Measurements from ENCODE around the gene ATXN10. TPM values are rescaled to one million over a fixed set of nuclear protein-coding genes. Genes with fewer than 3 reads are reported as not detected.

The ATXN10 gene
- total and polyA plus RNA-seq, 11 donors = 55.0 to 192 (median 149) TPM

DNA sequence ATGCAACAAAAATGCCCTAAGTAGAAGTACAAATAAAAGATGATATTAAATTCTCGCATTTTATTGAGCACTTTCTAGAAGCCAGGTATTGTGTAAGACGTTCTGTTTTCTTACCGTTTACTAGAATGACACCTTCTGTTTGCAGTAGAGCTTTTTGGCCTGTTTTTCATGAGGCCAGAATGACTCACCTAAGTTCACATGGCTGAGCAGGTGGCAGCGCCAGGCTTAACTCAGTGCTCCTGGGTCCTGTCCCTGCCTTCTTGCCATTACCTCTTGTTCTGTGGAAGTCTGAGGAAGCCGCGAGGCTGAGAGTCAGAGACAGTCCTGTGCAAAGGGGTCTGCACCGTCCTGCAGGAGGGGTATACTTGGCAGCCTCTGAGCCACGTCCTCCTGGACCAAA lies 113.8 kb downstream of the ATXN10 start:
- H3K27ac ChIP-seq = no peak overlapping the region
- intact Hi-C loops (cut with DNase I) = no loop called here

DNA sequence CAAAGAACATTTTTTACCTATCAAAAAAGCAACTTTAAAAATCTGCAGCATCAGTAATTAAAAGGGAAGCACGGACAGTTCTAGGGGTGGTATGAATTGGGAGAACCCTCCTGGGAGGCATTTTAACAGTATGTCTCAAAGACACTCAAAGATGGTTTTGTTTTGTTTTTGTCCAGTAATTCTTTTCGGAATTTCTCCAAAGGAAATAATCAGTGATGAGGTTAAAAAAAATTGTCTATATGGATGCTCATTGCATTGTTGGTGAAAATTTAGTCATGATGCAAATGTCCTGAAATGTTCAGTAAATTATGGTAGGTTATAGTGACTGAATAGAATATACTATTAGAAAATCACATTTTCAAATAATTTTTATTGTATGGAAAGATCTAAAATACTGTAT lies 115.1 kb downstream of the ATXN10 start:
- Histone ChIP-seq H3K27me3 (no peaks in the 10 kb centered on the region), H3K4me3 (no peak overlapping the region), H3K4me1 (peaks cover 0 to 39% (median 23%) of the 10 kb centered on the region in 12 donors), H3K9me3 (no peaks in the 10 kb centered on the region), H3K36me3 (no peaks in the 10 kb centered on the region), H3K27ac (no peak overlapping the region)
- TF ChIP-seq, protein P1, sequence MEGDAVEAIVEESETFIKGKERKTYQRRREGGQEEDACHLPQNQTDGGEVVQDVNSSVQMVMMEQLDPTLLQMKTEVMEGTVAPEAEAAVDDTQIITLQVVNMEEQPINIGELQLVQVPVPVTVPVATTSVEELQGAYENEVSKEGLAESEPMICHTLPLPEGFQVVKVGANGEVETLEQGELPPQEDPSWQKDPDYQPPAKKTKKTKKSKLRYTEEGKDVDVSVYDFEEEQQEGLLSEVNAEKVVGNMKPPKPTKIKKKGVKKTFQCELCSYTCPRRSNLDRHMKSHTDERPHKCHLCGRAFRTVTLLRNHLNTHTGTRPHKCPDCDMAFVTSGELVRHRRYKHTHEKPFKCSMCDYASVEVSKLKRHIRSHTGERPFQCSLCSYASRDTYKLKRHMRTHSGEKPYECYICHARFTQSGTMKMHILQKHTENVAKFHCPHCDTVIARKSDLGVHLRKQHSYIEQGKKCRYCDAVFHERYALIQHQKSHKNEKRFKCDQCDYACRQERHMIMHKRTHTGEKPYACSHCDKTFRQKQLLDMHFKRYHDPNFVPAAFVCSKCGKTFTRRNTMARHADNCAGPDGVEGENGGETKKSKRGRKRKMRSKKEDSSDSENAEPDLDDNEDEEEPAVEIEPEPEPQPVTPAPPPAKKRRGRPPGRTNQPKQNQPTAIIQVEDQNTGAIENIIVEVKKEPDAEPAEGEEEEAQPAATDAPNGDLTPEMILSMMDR (IDR thresholded peaks at IDR 0.05) = no peak
- no peak for TF ChIP-seq POLR2A (IDR thresholded peaks at IDR 0.05)
- intact Hi-C loops (cut with DNase I) = no loop called here
- no peak for DNase-seq
- 21 to 64% (median 59%) methylated on average over 2 of the region's 2 CpGs for WGBS, 4 donors
- ATAC-seq = no peak

More for the DNA sequence above, 113.8 kb downstream of the ATXN10 start:
- peaks cover 0 to 39% (median 23%) of the 10 kb centered on the region in 12 donors for H3K4me1 ChIP-seq
- no peaks in the 10 kb centered on the region for H3K27me3 ChIP-seq
- H3K36me3 ChIP-seq = no peaks in the 10 kb centered on the region
- no peaks in the 10 kb centered on the region for H3K9me3 ChIP-seq
- DNase-seq = no peak
- ATAC-seq = no peak
- WGBS, 4 donors = 81 to 93% (median 90%) methylated on average over 8 of the region's 8 CpGs
- TF ChIP-seq POLR2A (IDR thresholded peaks at IDR 0.05) = no peak
- TF ChIP-seq, protein P1 (IDR thresholded peaks at IDR 0.05) = no peak
- H3K4me3 ChIP-seq = no peak overlapping the region

DNA sequence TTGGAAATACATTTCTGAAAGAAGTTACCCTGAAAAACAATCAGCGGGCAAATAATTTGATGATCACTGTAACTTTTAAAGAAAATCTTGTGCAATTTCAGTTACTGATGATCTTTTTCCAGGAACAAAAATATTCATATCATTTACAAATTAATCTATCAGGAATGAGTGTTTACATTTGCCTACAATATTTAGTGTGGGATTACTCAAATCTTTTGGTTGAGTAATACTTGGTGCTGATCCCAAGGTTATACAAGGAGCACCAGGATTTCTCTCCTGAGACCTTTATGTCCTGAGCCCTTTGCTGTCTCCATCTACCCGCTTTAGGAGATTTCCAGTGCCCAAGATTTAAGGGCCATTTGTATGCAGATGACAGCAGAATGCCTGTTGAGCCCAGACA lies 116.1 kb downstream of the ATXN10 start:
- intact Hi-C loops (cut with DNase I) = no loop called here

DNA sequence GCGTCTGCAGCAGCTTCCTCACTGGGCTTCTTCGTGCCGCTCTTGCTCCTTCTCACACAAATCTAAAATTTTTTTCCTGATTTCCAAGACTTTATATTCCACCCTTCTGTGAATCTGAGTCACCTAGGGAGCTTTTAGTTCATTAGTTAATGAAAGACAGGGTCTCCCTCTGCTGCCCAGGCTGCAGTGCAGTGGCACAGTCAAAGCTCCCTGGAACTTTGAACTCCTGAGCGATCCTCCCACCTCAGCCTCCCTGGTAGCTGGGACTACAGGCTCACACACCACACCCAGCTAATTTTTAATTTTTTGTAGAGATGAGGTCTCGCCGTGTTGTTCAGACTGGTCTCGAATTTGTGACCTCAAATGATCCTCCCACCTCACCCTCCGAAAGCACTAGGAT lies 116.9 kb downstream of the ATXN10 start:
- ATAC-seq = no peak
- Histone ChIP-seq H3K36me3 (peaks cover 0 to 9% (median 4%) of the 10 kb centered on the region in 9 donors), H3K4me1 (peaks cover 0 to 32% (median 19%) of the 10 kb centered on the region in 12 donors), H3K9me3 (peaks cover 0 to 2% (median 0%) of the 10 kb centered on the region in 12 donors), H3K27ac (no peak overlapping the region), H3K27me3 (no peaks in the 10 kb centered on the region), H3K4me3 (no peak overlapping the region)
- intact Hi-C loops (cut with DNase I) = no loop called here
- TF ChIP-seq POLR2A (IDR thresholded peaks at IDR 0.05) = no peak
- TF ChIP-seq, protein P1 (IDR thresholded peaks at IDR 0.05) = no peak
- WGBS, 4 donors = 96 to 98% (median 97%) methylated on average over 8 of the region's 8 CpGs
- DNase-seq = no peak

More for the DNA sequence above, 116.1 kb downstream of the ATXN10 start:
- H3K4me1 ChIP-seq = peaks cover 0 to 39% (median 23%) of the 10 kb centered on the region in 12 donors
- no peaks in the 10 kb centered on the region for H3K27me3 ChIP-seq
- no peak overlapping the region for H3K4me3 ChIP-seq
- WGBS, 4 donors = 93 to 100% (median 99%) methylated on average over 2 of the region's 2 CpGs
- ATAC-seq = no peak
- H3K27ac ChIP-seq = no peak overlapping the region
- H3K36me3 ChIP-seq = peaks cover 0 to 2% (median 0%) of the 10 kb centered on the region in 9 donors
- TF ChIP-seq POLR2A (IDR thresholded peaks at IDR 0.05) = no peak
- TF ChIP-seq, protein P1 (IDR thresholded peaks at IDR 0.05) = no peak
- H3K9me3 ChIP-seq = no peaks in the 10 kb centered on the region
- DNase-seq = no peak
